Hepatocyte (in vitro differentiated cells): ENCODE measurements around the gene C5orf24. TPM values are rescaled to one million over a fixed set of nuclear protein-coding genes. Genes with fewer than 3 reads are reported as not detected.

Experiments used
- DNase-seq: peaks from one replicate; pipeline ENCODE4 v3.0.0-alpha.2; 2016; ENCODE audit warnings: low spot score
- H2AFZ ChIP-seq: fragments of 200-600 bp; sonication (generic); 2 replicates; pipeline ENCODE4 v1.6.0; 2016; ENCODE audit warnings: antibody characterized with exemption, mild to moderate bottlenecking
- H3K27ac ChIP-seq: fragments of 200-600 bp; sonication (generic); 2 replicates; pipeline ENCODE4 v1.5.1; 2016; ENCODE audit warnings: mild to moderate bottlenecking
- H3K27me3 ChIP-seq: fragments of 200-600 bp; sonication (generic); 2 replicates; pipeline ENCODE4 v1.6.1; 2016
- H3K36me3 ChIP-seq: fragments of 200-600 bp; sonication (generic); replicated peaks from 2 replicates; pipeline ENCODE4 v1.5.1; 2016; ENCODE audit warnings: low read depth; ENCODE audit not compliant: insufficient read depth
- H3K4me1 ChIP-seq: fragments of 200-600 bp; sonication (generic); 2 replicates; pipeline ENCODE4 v1.5.1; 2016; ENCODE audit warnings: mild to moderate bottlenecking, moderate library complexity; ENCODE audit not compliant: insufficient read depth
- H3K4me2 ChIP-seq: fragments of 200-600 bp; sonication (generic); 2 replicates; pipeline ENCODE4 v1.6.0; 2016
- H3K4me3 ChIP-seq: fragments of 200-600 bp; sonication (generic); 2 replicates; pipeline ENCODE4 v1.5.1; 2016; ENCODE audit warnings: mild to moderate bottlenecking
- H3K79me2 ChIP-seq: fragments of 200-600 bp; sonication (generic); 2 replicates; pipeline ENCODE4 v1.6.0; 2017; ENCODE audit warnings: mild to moderate bottlenecking
- H3K9me2 ChIP-seq: fragments of 200-600 bp; sonication (generic); replicated peaks from 2 replicates; pipeline ENCODE4 v1.6.0; 2017; ENCODE audit warnings: mild to moderate bottlenecking; ENCODE audit not compliant: insufficient read depth
- H3K9me3 ChIP-seq: fragments of 200-600 bp; sonication (generic); 2 replicates; pipeline ENCODE4 v1.5.1; 2016; ENCODE audit warnings: low read depth, mild to moderate bottlenecking
- H4K20me1 ChIP-seq: fragments of 200-600 bp; sonication (generic); 2 replicates; pipeline ENCODE4 v1.6.0; 2016; ENCODE audit warnings: mild to moderate bottlenecking; ENCODE audit not compliant: insufficient read depth, poor library complexity, severe bottlenecking
- EZH2 ChIP-seq: fragments of 200-600 bp; sonication (generic); IDR thresholded peaks from 2 replicates; pipeline ENCODE4 v1.6.1; 2016; ENCODE audit warnings: antibody characterized with exemption, mild to moderate bottlenecking, borderline replicate concordance
- EZH2phosphoT487 ChIP-seq: fragments of 200-600 bp; sonication (generic); IDR thresholded peaks from one replicate; pipeline ENCODE4 v1.6.1; 2018; ENCODE audit warnings: antibody characterized with exemption, mild to moderate bottlenecking, low read depth, moderate library complexity; ENCODE audit not compliant: unreplicated experiment, severe bottlenecking
- WGBS: methylation state at CpG from one replicate; pipeline ENCODE4 v1.1.6; 2016; ENCODE audit warnings: low lambda C conversion rate; ENCODE audit errors: missing lambda C conversion rate; 5-methylcytosine and 5-hydroxymethylcytosine counted together
- polyA plus RNA-seq: library from polyadenylated mRNA; unstranded; fragments of >200 nt; fragmentation: Nextera tagmentation; extraction: Ambion mirVana; gene quantifications from 2 replicates; pipeline ENCODE4 v1.2.1, GENCODE V29; 2016
- total RNA-seq: library from RNA; depleted of rRNA; stranded (reverse); fragments of >200 nt; gene quantifications from 2 replicates; pipeline ENCODE4 v1.2.3, GENCODE V29; 2014
- TF ChIP-seq, protein P1 (sequence below): fragments of 200-600 bp; sonication (generic); IDR thresholded peaks from 2 replicates; pipeline ENCODE4 v1.5.1; 2016; ENCODE audit warnings: antibody characterized with exemption, mild to moderate bottlenecking; ENCODE audit not compliant: poor library complexity

C5orf24 gene
- total and polyA plus RNA-seq, 2 experiments from 2014 or later, result 29.2 to 67.0 TPM

DNA sequence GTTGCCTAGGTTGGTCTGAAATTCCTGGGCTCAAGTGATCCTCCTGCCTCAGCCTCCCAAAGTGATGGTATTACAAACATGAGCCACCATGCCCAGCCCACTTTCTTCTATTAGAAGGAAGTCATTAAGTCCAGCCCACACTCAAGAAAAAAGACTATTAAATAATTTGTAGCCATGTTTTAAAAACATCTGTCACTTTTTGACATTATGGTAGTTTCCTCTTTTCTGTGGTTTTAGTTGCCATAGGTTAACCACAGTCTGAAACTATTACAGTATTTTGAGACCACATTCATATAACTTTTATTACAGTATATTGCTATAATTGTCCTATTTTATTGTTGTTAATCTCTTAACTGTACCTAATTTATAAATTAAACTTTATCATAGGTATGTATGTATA lies 31.9 kb upstream of the C5orf24 start:
- H3K9me2 ChIP-seq, result no peaks in the 10 kb centered on the region
- no peaks in the 10 kb centered on the region for H3K79me2 ChIP-seq
- H3K27me3 ChIP-seq, result no peaks in the 10 kb centered on the region
- H4K20me1 ChIP-seq, result no peaks in the 10 kb centered on the region
- H3K4me2 ChIP-seq, result no peak overlapping the region
- H3K4me1 ChIP-seq, result no peaks in the 10 kb centered on the region
- TF ChIP-seq EZH2phosphoT487 (no peak), EZH2 (no peak)
- TF ChIP-seq, protein P1, sequence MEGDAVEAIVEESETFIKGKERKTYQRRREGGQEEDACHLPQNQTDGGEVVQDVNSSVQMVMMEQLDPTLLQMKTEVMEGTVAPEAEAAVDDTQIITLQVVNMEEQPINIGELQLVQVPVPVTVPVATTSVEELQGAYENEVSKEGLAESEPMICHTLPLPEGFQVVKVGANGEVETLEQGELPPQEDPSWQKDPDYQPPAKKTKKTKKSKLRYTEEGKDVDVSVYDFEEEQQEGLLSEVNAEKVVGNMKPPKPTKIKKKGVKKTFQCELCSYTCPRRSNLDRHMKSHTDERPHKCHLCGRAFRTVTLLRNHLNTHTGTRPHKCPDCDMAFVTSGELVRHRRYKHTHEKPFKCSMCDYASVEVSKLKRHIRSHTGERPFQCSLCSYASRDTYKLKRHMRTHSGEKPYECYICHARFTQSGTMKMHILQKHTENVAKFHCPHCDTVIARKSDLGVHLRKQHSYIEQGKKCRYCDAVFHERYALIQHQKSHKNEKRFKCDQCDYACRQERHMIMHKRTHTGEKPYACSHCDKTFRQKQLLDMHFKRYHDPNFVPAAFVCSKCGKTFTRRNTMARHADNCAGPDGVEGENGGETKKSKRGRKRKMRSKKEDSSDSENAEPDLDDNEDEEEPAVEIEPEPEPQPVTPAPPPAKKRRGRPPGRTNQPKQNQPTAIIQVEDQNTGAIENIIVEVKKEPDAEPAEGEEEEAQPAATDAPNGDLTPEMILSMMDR, result no peak
- H2AFZ ChIP-seq, result no peak overlapping the region
- no peak for DNase-seq
- H3K9me3 ChIP-seq, result no peaks in the 10 kb centered on the region
- no peak overlapping the region for H3K4me3 ChIP-seq
- H3K36me3 ChIP-seq, result no peaks in the 10 kb centered on the region
- H3K27ac ChIP-seq, result no peak overlapping the region

DNA sequence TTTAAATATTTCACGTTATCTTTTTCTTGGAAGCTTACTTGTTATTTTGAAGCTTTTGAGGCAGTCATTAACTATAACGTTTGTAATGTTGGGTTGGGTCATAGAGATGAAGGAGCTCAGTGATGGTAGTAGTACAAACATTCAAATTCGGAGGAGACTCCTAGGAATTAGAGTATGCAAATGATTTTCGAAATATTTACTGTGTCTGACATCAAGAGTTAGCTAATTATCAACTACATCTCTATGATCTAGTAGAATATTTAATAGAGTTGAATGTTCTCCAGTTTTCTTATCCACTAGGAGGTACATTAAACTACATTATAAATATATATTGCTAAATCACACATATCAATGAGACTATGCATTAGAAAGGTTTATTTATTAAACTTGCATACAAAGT lies 28.8 kb upstream of the C5orf24 start:
- no peaks in the 10 kb centered on the region for H3K4me1 ChIP-seq
- H3K9me2 ChIP-seq, result no peaks in the 10 kb centered on the region
- H3K79me2 ChIP-seq, result no peaks in the 10 kb centered on the region
- H3K36me3 ChIP-seq, result no peaks in the 10 kb centered on the region
- no peaks in the 10 kb centered on the region for H3K9me3 ChIP-seq
- H3K27me3 ChIP-seq, result no peaks in the 10 kb centered on the region
- TF ChIP-seq EZH2 (no peak), EZH2phosphoT487 (no peak)
- TF ChIP-seq, protein P1, result no peak
- H3K4me2 ChIP-seq, result no peak overlapping the region
- no peak overlapping the region for H2AFZ ChIP-seq
- H4K20me1 ChIP-seq, result no peaks in the 10 kb centered on the region
- DNase-seq, result no peak
- no peak overlapping the region for H3K27ac ChIP-seq
- H3K4me3 ChIP-seq, result no peak overlapping the region
- WGBS, result 89% methylated on average over 4 of the region's 4 CpGs

DNA sequence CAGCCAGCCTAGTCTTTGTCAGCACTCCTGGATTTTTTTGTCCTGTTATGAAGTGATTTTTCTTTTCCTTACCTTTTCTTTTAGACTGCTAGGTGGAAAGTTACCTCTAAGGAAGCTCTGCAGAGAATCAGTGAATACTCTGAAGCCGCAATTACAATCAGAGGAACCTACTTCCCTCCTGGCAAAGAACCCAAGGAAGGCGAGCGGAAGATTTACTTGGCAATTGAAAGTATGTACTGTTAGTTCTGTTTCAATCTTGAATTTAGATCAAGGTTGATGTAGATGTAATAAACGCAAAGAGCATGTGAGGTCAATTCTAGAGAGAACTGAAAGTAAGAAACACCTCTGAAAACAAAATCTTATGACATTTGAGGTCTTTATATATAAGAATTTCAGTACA lies 27.0 kb upstream of the C5orf24 start:
- WGBS, result 97% methylated on average over 4 of the region's 4 CpGs
- no peaks in the 10 kb centered on the region for H3K36me3 ChIP-seq
- DNase-seq, result no peak

More for the DNA sequence above, 27.0 kb upstream of the C5orf24 start:
- H3K4me3 ChIP-seq, result no peak overlapping the region
- H3K27ac ChIP-seq, result no peak overlapping the region
- H3K79me2 ChIP-seq, result no peaks in the 10 kb centered on the region
- H3K4me2 ChIP-seq, result no peak overlapping the region
- no peaks in the 10 kb centered on the region for H3K27me3 ChIP-seq
- H2AFZ ChIP-seq, result no peak overlapping the region
- no peaks in the 10 kb centered on the region for H4K20me1 ChIP-seq
- TF ChIP-seq EZH2phosphoT487, result no peak
- no peak for TF ChIP-seq EZH2
- TF ChIP-seq, protein P1, result no peak
- H3K9me3 ChIP-seq, result no peaks in the 10 kb centered on the region
- no peaks in the 10 kb centered on the region for H3K9me2 ChIP-seq
- H3K4me1 ChIP-seq, result no peaks in the 10 kb centered on the region
